Loucy (cell line): Measurements from ENCODE around the gene KLK6.

Experiments used
- H2AFZ ChIP-seq: fragments of 200-600 bp; sonication (generic); 2 replicates; pipeline ENCODE4 v1.6.0; 2016; ENCODE audit warnings: antibody characterized with exemption, mild to moderate bottlenecking, low read length, moderate library complexity
- H3F3A ChIP-seq: fragments of 200-600 bp; 2 replicates; pipeline ENCODE4 v1.6.0; 2016; ENCODE audit warnings: antibody characterized with exemption, low read depth, mild to moderate bottlenecking
- H3K27me3 ChIP-seq: fragments of 200-600 bp; sonication (generic); 2 replicates; pipeline ENCODE4 v1.6.1; 2014; ENCODE audit warnings: low read length, mild to moderate bottlenecking; ENCODE audit not compliant: insufficient read depth, poor library complexity, severe bottlenecking
- H3K36me3 ChIP-seq: fragments of 200-600 bp; sonication (generic); 2 replicates; pipeline ENCODE4 v1.6.1; 2016; ENCODE audit warnings: low read length; ENCODE audit not compliant: insufficient read depth
- H3K4me1 ChIP-seq: fragments of 200-600 bp; sonication (generic); 2 replicates; pipeline ENCODE4 v1.5.1; 2014; ENCODE audit warnings: low read length, mild to moderate bottlenecking; ENCODE audit not compliant: insufficient read depth, poor library complexity, severe bottlenecking
- H3K4me2 ChIP-seq: fragments of 200-600 bp; sonication (generic); 2 replicates; pipeline ENCODE4 v1.6.0; 2014; ENCODE audit warnings: antibody characterized with exemption, low read length, low read depth, mild to moderate bottlenecking; ENCODE audit not compliant: poor library complexity, severe bottlenecking
- H3K4me3 ChIP-seq: fragments of 200-600 bp; sonication (generic); 2 replicates; pipeline ENCODE4 v1.5.1; 2014; ENCODE audit warnings: low read length, mild to moderate bottlenecking, mixed read lengths; ENCODE audit not compliant: poor library complexity, severe bottlenecking
- H3K79me2 ChIP-seq: fragments of 200-600 bp; sonication (generic); 2 replicates; pipeline ENCODE4 v1.6.1; 2014; ENCODE audit warnings: low read length; ENCODE audit not compliant: insufficient read depth
- H3K9ac ChIP-seq: fragments of 200-600 bp; sonication (generic); 2 replicates; pipeline ENCODE4 v1.6.0; 2014; ENCODE audit warnings: mild to moderate bottlenecking, low read depth, low read length, moderate library complexity; ENCODE audit not compliant: poor library complexity, severe bottlenecking
- H3K9me2 ChIP-seq: fragments of 200-600 bp; sonication (generic); replicated peaks from 2 replicates; pipeline ENCODE4 v1.6.1; 2016; ENCODE audit warnings: low read depth, low read length, mixed read lengths
- H3K9me3 ChIP-seq: fragments of 200-600 bp; sonication (generic); 2 replicates; pipeline ENCODE4 v1.6.1; 2014; ENCODE audit warnings: mild to moderate bottlenecking, antibody characterized with exemption, low read length, low read depth; ENCODE audit not compliant: insufficient read depth
- H4K20me1 ChIP-seq: fragments of 200-600 bp; sonication (generic); 2 replicates; pipeline ENCODE4 v1.6.0; 2014; ENCODE audit warnings: antibody characterized with exemption, low read length, mild to moderate bottlenecking; ENCODE audit not compliant: insufficient read depth, poor library complexity, severe bottlenecking
- EZH2phosphoT487 ChIP-seq: fragments of 200-600 bp; IDR thresholded peaks from 2 replicates; pipeline ENCODE4 v1.6.1; 2018; ENCODE audit warnings: antibody characterized with exemption, mild to moderate bottlenecking, moderate library complexity, borderline replicate concordance
- TF ChIP-seq, protein P1 (sequence below): fragments of 200-600 bp; sonication (generic); conservative IDR thresholded peaks from 2 replicates; pipeline ENCODE4 v1.5.1; 2014; ENCODE audit warnings: mild to moderate bottlenecking, antibody characterized with exemption, low read length

Gene KLK6

GRCh38 chr19:50909240-50910070 is 59.9 kb downstream of the KLK6 start:
- no peaks in the 10 kb centered on the region for H3K79me2 ChIP-seq
- H4K20me1 ChIP-seq = no peaks in the 10 kb centered on the region
- H3K4me1 ChIP-seq = no peaks in the 10 kb centered on the region
- no peak overlapping the region for H2AFZ ChIP-seq
- no peak overlapping the region for H3K4me3 ChIP-seq
- no peaks in the 10 kb centered on the region for H3F3A ChIP-seq
- H3K36me3 ChIP-seq = no peaks in the 10 kb centered on the region
- H3K27me3 ChIP-seq = no peaks in the 10 kb centered on the region
- H3K4me2 ChIP-seq = no peak overlapping the region
- no peak overlapping the region for H3K9ac ChIP-seq
- no peaks in the 10 kb centered on the region for H3K9me2 ChIP-seq
- H3K9me3 ChIP-seq = no peaks in the 10 kb centered on the region
- no peak for TF ChIP-seq EZH2phosphoT487
- TF ChIP-seq, protein P1, sequence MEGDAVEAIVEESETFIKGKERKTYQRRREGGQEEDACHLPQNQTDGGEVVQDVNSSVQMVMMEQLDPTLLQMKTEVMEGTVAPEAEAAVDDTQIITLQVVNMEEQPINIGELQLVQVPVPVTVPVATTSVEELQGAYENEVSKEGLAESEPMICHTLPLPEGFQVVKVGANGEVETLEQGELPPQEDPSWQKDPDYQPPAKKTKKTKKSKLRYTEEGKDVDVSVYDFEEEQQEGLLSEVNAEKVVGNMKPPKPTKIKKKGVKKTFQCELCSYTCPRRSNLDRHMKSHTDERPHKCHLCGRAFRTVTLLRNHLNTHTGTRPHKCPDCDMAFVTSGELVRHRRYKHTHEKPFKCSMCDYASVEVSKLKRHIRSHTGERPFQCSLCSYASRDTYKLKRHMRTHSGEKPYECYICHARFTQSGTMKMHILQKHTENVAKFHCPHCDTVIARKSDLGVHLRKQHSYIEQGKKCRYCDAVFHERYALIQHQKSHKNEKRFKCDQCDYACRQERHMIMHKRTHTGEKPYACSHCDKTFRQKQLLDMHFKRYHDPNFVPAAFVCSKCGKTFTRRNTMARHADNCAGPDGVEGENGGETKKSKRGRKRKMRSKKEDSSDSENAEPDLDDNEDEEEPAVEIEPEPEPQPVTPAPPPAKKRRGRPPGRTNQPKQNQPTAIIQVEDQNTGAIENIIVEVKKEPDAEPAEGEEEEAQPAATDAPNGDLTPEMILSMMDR = no peak
